GM21528 (cell line): ENCODE results near the gene SLC13A3.

Experiments used
- ATAC-seq: cut with Tn5 transposase; IDR thresholded peaks from one replicate; pipeline ENCODE4 v1.9.1; 2021; ENCODE audit warnings: mild to moderate bottlenecking, moderate library complexity; ENCODE audit not compliant: unreplicated experiment, low FRiP score

SLC13A3 gene

DNA sequence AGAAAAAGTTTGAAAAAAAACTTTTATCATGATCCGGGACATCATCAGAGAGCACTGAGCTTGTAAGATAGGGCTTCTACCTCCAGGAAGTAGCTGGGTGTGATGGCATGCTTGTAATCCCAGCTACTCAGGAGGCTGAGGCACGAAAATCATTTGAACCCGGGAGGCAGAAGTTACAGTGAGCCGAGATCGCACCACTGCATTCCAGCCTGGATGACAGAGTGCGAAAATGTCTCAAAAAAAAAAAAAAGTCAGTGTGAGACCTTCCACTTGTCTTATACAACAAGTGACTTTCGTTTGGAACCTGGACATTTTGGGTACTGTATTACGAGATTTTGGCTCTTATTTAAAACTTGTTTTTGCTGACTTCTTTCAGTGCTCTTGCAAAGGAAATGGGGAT lies 5.9 kb upstream of the SLC13A3 start:
- no peak for ATAC-seq

DNA sequence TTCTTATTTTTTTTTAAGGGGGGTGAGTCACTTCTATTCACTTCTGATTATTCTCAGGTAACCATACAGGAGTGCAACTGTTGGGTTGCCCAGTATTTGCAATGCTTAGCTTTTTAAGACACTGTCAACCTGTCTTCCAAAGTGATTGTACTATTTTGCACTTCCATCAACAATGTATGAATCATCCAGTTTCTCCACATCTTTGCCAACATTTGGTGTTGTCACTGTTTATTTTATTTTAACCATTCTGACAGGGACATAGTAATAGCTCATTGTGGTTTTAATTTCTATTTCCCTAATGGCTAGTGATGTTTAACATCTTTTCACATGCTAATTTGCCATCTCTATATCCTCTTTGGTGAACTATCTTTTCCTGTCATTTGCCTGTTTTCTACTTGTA lies 1.4 kb upstream of the SLC13A3 start:
- ATAC-seq, result no peak

DNA sequence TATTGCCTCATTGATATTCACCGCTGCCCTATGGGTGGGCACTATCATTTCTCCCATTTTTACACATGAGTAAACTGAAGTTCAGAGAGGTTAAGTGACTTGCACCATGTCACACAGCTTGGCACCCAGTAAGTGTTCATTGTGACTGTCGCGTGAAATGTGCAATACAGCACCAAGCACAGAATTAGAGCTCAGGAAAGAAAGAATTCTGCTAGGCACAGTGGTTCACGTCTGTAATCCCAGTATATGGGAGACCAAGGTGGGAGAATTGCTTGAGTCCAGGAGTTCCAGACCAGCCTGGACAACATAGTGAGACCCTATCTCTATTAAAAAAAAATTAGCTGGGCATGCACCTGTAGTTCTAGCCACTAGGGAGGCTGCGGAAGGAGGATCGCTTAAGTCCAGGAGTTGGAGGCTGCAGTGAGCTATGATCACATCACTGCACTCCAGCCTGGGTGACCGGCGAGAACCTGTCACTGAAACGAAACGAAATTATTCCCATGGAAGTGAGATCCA lies 626 bp downstream of the SLC13A3 start:
- ATAC-seq, result no peak

DNA sequence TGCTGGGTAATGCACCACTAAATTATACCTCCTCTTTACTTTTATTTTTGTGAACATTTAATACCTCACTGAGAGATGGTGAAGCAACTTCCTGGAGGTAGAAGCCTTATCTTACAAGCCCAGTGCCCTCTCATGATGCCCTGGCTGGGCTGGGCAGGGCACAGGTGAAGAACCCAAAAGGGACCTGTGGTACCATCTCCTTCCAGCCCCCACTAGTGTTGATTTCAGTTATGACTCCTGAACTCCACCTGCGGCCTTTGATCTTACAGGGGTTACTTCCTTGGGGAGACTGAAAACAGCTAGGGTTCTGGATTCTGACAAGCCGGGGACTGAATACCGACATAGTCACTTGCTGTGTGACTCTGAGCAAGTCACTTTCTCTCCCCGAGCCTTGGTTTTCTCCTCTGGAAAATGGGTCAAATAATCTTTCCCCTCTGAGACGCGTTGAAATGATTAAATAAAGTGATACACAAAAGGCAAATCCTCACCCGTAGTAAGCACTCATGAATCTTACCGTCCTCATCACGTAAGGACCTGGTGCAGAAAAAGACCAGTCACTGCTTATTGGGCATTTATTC lies 1.2 kb downstream of the SLC13A3 start:
- no peak for ATAC-seq

DNA sequence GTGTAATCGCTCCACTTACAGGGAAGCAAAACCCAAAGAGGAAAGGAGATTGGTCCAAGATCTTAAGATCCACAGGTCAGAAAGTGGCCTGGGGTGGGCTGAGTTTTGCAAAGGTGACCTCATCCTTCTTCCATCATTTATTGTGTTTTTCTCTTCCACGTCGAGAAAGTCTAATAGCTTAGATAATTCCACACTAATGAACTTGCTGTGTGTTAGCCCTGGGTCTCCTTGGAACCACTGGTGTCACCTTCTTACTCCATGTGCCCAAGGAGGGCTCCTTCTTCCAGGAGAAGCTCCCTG lies 1.7 kb downstream of the SLC13A3 start:
- ATAC-seq, result no peak

DNA sequence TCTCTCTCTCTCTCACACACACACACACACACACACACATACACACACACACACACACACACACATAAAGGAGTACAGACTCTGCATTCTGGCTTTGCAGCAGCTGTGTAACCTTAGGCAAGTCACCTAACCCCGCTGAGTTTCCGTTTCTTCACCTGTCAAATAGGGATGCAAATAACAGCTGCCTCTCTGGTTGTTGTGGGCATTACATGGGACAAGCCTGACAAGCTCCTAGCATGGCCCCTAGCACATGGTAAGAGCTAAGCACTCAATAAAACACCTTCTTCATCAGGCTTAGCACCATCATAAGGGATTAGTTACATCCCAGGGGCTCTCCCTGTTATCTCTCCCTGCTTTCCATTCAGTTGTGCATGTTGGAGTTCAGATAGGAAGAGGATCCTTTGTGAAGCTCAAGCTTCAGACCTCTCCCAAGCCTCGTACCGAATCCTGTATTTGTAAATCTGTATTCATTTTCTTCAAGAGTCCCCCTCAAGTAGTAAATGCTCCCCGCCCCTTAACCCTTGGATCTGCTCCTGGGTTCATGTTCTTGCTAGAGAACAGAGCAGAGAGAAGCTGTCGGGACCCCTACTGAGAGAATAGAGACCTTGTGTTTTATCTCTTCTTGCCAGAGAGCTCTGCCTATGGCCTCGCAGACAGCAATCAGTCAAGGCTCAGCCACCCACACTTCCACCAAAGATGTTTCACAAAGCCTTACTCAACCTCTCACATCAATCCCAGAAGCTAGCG lies 2.2 kb downstream of the SLC13A3 start:
- no peak for ATAC-seq

DNA sequence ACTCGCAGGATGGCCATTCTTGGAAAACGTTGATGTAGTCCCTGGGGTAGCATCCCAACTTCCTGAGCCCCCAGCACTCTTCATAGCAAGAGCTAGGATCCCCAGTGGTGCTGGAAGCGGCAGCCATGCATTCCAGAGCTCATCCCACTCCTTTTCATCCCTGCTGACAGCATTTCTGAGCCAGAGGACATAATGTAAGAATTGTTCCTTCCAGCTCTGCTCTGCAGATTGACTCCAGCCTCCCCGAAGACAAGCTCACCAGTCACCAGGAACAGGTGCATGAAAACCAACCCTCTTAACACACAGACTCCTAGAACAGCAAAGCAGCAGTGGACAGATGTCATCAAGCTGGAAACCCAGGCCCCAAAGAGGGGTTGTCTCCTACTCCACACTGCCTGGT lies 3.8 kb downstream of the SLC13A3 start:
- no peak for ATAC-seq

DNA sequence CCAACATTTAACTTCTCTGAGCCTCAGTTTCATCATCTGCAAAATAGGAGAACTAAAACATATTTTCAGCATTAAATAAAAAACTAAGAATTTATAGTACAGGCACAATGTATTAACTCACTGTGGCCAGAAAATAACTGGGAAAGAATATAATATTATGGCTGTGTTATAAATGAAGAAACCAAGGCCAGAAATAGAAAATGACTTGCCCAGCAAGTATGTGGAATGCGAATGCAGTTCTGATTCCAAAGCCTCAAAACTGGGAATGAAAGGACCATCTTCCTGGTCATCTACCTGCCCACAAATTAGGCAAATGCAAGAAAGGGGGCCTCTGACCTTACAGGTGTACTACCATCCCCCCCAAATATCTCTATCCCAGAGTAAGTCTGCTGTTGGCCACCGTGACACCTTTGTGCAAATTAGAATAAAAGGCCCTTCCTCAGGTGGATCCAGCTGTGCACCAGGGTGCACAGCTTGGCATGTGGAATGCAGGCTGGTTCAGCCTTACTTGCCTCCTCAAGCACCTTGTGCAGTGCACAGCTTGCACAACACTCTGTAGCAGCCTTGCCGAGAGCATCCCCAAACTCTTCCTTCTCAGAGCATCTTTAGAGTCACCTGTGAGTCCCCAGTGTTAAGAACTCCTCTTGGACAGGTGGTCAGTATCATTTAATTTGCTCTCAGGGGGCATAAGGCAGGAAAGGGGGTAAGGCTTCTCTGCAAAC lies 4.4 kb downstream of the SLC13A3 start:
- ATAC-seq, result no peak

DNA sequence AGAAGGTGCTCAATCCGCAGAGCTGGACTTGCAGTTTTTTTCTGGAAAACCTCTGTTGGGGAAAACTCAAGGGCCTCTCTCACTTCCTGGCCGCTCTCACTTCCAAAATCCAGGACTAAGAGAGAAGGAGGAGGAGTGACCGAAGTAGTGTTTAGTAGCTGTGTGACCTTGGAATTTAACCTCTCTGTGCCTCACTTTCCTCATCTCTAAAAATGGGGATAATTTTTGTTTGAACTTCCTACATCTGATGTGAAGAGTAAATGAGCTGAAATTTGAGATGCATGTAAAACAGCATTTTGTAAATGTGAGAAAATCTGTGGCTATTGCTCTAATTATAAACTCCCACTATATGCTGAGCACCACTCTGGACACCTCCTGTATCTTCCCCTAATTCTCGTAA lies 5.1 kb downstream of the SLC13A3 start:
- ATAC-seq, result no peak

DNA sequence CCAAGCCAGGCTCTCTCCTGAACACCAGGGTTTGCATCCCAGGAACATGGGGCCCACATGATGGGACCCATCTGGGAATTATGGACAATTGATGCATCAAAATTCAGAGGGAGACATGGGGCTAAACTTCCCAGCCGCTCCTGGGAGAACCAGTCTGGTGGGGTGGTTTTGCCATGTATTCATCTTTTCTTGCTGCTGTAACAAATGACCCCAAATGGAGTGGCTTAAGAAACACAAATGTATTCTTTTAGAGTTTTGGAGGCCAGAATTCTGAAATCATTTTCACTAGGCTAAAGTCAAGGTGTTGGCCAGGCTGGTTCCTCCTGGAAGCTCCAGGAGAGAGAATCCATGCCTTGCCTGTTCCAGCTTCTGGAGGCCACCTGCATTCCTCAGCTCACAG lies 6.5 kb downstream of the SLC13A3 start:
- ATAC-seq, result no peak

DNA sequence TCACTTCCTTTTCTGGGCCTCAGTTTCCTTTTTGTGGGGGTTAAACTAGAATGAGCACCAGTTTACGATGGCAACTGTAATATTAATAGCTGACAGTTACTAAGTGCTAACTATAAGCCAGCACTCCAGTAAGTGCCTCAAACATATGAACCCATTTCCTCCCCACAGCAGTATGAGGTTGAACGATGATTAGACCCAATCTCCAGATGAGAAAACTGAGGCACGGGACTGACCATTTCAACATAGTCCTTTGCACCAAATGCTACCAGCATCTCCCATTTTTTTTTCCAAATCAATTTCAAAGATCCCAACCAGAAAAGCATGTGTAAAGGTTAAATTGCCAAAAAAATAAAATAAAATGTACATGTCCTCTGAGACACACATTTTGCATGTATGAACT lies 7.1 kb downstream of the SLC13A3 start:
- no peak for ATAC-seq

DNA sequence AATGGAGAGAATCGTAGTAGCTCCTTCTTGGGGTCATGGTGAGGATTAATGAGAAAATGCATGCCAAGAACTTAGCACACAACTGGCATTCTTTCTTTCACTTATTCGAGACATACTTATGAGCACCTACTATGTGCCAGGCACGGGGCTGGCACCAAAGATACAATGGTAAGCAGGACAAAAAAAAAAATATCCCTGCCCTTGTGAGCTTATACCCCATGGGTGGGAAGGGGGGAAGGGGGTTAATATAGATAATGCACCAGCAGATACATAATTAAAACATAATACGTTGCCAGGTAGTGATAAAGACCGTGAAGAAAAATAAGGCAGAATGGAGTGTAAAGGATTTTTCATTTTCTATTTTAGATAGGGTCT lies 8.3 kb downstream of the SLC13A3 start:
- ATAC-seq, result no peak

DNA sequence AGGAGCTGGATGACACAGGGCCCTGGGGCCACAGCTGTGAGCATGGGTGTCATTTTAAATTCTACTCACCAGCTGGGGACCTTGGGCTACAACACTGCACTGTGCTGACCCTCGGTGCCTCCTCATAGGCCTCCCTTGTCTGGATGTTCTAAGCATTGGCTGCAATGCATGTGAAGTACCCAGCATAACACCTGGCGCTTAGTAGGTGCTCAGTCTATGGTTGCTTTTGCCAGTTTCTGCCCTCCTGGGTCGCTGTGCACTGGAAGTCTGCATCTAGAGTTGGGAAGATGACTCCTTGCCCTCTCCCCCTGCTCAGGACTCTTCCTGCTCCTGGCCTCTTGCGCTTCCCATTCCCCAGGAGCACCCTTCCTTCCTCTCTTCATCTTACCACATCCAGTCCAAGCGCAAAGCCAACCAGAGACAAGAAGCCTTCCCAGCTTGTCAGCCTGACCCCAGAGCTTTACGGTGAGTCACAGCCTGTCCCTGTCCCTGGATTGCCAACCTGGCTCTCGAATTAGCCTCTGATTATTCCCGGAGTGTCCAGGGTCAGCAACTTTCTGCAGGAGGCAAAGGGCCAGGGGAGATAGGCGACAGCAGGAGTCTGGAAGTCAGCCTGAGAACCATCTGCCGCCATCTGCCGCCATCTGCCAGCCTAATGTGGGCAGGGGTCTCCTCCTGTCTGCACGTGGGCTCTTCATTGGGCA lies 8.8 kb downstream of the SLC13A3 start:
- no peak for ATAC-seq

DNA sequence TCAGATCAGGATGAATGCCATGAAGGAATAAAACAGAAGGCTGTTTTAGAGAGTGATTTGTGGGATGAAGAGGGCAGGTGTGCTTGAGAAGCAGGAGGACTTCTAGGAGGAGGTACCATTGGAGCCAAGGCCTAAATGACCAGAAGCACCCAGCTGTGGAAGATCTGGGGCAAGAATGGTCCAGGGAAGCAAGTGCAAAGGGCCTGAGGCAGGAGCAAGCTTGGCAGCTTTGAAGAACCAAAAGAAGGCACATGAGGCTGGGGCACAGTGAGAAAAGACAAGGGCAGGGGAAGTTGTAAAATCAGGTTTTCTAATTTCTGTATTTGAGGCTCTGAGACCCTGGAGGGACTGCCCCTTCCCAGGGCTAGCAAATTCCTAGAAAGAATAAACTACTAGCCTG lies 9.8 kb downstream of the SLC13A3 start:
- ATAC-seq, result no peak

DNA sequence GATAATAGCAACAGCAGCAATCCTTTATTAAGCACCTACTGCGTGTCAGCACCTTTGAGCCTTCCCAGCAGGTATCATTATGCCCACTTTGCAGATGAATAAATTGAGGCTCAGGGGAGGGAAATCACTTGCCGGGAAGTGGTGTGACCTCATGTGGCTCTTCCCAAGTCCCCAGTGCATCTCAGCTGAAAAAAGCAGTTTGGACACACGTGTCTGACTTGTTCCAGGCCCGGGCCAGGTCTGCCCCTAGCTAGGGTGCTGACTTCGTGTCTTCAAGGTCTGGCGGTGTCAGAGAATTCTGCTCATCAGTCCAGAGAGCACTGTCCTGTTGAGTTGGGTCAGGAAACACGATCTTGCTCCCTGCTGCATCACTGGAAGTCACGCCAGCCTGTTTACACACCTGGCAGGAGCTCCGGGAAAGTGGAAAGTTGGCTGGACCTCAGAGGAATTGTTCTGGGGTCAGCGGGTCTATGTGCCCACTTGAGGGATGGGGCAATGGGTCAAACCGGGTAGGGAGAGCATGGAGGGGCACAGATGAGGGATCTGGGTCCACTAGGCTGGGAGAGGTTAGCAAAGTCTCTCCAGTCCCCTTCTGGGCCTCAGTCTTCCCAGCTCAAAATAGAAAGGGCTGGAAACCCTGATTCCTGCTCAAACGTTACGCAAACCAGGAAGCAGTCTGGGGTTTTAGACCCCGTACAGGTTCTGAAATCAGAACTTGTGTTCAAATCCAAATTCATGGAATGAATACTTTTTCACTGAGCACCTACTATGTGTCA lies 10.5 kb downstream of the SLC13A3 start:
- ATAC-seq, result no peak

DNA sequence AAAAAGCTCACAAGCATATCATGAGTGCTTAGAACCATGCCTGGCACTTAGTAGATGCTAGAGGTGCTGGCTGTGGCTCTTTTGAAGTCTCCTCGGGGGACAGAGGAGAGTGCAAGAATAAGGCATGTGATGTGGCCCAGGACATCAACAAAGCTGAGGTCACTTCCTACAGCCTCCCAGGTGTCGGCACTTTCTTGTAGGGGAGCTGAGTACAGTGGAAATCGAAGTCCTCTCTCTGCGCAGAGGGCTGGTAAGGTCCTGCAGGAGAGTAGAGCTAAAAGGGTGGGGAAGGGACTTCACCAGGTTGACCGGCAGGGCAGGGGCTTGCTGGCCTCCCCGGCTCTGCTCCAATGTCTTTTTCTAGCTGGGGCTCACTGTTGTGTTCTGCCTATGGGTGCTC lies 11.2 kb downstream of the SLC13A3 start:
- no peak for ATAC-seq

DNA sequence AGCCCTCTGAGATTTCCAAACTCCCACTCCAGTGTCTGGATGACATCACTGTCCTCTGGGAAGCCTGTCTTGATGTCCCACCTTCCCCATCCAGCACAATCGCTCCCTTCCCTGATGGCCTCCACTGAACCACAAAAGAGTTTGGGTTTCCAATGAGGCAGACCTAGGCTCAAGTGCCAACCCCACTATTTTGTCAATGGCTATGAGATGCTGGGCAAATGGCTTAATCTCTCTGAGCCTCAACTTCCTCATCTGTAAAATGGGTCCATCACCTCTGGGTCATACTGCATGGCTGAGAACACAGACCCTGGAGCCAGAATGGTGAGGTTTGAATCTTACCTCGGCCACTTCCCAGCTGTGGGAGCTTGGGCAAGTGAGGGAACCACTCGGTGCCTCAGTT lies 11.7 kb downstream of the SLC13A3 start:
- ATAC-seq, result no peak

DNA sequence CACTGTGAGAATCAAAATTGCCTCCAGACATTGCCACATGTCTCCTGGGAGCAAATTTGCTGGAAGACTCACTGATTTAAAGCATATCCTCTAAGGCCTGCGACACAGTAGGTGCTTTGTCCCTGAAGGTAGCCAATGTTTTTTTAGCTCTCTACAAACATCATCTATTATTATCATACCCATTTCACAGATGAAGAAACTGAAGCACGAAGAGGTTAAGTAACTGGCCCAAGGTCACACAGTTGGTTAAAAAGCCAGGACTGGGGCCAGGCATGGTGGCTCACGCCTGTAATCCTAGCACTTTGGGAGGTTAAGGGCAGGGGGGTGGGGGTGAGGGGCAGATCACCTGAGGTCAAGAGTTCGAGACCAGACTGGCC lies 12.4 kb downstream of the SLC13A3 start:
- no peak for ATAC-seq

DNA sequence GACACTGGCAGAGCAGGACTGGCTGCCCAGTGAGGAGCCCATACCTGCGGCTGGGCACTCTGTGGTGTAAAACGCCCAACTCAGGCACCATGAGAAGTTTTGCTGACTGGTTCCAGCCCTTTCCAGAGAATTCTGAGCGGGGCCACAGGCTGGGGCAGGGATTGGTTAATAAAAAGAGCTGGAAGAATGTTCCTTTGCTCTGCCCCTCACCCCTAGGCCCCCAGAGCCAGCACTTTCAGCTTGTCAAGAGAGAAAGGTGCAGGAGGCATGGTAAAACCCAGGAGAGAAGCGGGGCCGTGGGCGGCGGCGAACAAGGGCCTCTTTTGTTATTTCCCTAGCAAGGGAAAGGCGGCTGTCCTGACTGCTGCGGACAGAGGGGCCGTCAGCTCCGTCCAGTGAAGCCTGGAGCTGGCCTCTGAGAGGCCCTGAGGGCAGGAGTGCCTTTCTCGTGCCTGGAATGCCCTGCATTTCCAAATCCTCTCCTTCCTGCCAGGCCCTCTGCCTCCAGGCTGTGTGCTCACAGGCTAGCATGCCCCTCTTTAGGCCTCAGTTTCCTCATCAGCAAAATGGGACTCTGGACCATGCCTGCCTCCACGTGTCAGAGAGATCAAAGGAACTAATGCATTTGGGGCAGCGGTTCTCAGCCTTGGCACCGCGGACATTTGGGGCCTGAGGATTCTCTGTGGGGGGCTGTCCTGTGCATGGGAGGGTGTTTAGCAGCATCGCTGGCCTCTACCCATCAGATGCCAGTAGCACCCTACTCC lies 12.9 kb downstream of the SLC13A3 start:
- ATAC-seq, result no peak
